ENCODE results near the gene LBX2.
"Not testable (repeated sequence)": the region's sequence is repeated elsewhere in the genome, so short reads cannot be mapped to it uniquely, and the experiment has no call there.

Gene LBX2

DNA sequence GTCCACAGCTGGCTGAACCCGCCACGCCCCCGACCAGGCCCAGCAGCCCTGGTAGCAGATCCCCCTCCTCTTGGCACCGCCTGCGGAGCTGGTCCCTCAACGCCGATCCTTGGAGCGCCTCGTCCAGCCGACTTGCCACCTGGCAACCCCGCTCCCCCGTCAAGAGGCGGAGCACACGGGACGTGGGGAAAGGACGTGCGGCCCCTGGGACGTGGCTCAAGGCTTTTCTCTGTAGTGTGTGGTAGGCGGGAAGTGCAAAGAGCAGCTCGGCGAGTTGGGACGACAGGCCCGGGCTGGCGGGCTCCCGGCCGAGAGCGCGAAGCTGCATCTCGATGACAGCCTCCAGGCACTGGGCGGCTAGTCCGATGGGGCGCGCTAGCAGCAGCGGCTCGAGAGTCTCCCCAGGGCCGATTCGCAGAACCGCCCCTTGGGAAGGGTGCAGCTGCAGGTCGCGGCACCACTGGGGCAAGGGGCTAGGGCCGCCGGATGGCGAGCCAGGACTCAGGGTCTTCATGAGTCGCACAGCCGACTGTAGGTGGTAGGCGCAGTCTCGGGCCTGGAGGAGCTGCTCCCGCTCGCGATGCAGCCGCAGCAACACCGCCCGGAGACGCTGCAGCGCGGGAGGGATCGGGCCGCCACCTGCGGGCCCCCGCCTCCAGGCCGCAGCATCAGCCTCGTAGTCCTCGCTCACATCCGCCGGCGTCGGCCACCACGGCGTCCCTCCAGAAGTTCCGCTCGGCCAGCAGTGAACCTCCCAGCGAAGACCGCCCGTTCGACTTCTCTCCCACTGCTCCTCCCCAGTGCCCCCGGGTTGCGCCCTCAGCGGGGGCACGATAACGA, 17.2 kb downstream of the LBX2 start:
- DNase-seq, result no peak

DNA sequence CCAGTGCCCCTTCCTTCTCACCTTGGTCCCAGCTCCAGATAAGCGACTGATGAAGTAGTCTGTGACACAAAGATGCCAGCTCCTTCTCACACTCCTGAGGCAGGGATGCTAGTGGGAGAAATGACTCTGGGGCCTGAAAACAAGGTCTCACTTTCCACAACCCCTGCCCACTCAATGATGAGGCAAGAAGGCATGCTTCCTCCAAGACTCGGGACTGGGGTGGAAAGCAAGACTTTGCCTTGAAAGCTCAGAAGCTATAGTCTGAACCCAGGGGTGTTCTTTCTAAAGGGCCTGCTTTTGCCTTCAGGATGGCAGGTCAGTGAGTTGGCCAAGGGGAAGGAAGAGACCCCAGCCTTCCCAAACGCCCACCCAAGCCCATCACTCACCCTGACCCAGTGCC, 18.0 kb downstream of the LBX2 start:
- no peak for DNase-seq

GRCh38 chr2:74474899-74475298, 24.5 kb downstream of the LBX2 start:
- DNase-seq, result no peak

GRCh38 chr2:74474481-74474880, 24.9 kb downstream of the LBX2 start:
- DNase-seq, result no peak

DNA sequence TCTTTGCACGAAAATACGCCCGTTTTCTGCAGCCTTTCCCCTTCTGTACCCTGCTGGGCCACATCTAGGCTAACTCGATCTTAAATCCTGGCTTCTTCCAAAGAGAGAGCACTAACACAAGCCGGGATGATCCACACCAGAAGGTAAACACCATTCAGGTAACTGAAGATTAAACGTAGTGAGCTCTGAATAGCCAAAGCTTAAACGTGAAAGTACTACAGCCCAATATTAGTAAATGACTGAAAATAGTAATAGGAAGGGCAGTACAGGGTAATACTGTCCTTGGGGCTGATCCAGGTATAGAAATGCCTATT, 26.5 kb downstream of the LBX2 start:
- DNase-seq, result no peak

GRCh38 chr2:74472086-74472944, 27.1 kb downstream of the LBX2 start, which contains the start of gene MRPL53:
MRPL53 (minus strand) TSS chr2:74472680; CDS start chr2:74472660, 20 bp downstream.
- DNase-seq, result peak; percentile 58

DNA sequence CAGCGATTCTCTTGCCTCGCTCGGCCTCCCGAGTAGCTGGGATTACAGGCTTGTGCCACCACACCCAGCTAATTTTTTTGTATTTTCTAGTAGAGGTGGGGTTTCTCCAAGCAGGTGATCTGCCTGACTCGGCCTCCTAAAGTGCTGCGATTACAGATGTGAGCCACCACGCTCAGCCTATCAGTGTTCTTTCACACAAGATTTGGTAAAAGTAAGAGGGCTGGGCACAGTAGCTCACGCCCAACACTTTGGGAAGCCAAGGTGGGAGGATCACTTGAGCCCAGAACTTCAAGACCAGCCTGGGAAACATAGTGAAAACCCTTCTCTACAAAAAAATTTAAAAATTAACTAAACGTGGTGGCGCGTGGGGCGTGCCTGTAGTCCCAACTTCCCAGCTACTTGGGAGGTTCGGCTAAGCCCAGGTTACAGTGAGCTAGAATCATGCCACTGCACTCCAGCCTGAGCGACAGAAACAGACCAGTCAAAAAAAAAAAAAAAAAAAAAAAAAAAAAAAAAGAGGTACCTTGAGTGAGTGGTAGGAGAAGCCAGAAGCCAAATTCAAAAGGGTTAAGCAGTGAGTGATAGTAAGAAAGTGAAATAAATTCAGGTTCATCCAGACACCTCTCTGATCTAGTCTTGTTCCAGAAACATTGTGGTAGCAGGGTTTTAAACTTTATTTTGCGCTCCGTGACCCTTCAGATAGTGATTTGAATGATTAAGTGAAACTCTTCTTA, 27.9 kb downstream of the LBX2 start:
- no peak for DNase-seq

DNA sequence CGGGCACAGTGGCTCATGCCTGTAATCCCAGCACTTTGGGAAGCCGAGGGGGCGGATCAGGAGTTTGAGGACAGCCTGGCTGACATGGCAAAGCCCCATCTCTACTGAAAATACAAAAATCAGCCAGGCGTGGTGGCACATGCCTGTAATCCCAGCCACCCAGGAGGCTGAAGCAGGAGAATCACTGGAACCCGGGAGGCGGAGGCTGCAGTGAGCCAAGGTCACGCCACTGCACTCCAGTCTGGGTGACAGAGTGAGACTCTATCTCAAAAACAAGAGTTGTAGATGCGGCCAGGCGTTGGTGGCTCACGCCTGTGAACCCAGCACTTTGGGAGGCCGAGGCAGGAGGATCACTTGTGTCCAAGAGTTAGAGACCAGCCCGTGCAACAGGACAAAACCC, 28.7 kb downstream of the LBX2 start:
- not testable (repeated sequence) for DNase-seq

- no peak for DNase-seq
These were observed 35.0 kb downstream of the LBX2 start for GRCh38 chr2:74464406-74464805.

DNA sequence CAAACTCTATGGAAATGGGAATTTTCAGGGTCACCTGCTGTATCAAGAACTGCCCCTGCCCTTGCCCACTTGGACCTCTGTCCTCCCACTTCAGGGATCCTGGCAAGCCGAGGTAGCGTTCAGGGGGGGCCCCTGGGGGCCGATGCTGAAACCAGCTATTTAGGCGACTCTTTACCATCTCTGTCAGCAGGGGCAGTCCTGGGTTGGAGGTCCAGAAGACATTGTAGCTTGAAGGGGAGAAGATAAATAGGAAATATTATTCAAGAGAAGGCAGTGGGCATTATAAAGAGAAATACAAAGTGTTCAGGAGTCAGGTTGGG, 36.7 kb downstream of the LBX2 start:
- no peak for DNase-seq

GRCh38 chr2:74462054-74462785, 37.2 kb downstream of the LBX2 start:
- DNase-seq, result no peak

GRCh38 chr2:74461187-74462053, 38.0 kb downstream of the LBX2 start:
- DNase-seq, result no peak

DNA sequence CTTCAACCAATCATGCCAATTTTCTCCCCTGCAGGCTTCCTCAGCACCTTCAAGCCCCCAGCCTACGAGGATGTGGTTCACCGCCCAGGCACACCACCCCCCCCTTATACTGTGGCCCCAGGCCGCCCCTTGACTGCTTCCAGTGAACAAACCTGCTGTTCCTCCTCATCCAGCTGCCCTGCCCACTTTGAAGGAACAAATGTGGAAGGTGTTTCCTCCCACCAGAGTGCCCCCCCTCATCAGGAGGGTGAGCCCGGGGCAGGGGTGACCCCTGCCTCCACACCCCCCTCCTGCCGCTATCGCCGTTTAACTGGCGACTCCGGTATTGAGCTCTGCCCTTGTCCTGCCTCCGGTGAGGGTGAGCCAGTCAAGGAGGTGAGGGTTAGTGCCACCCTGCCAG, 39.2 kb downstream of the LBX2 start:
- not testable (repeated sequence) for DNase-seq

DNA sequence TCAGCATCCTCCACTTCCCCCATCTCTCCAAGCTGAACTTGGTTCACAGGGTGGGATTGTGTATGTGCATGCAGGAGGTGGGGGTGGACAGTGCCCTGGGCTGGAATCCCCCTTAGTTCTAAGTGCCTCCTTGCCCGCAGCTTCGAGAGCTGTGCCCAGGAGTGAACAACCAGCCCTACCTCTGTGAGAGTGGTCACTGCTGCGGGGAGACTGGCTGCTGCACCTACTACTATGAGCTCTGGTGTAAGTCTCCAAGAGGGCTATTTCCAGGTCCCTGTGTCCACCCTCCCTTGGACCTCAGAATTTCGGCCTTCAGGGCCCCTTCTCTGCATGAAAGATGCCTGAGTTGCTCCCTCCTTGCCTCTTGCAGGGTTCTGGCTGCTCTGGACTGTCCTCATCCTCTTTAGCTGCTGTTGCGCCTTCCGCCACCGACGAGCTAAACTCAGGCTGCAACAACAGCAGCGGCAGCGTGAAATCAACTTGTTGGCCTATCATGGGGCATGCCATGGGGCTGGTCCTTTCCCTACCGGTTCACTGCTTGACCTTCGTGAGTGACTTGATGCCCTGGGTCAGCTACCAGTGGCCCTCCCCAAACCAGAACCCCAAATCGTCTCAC, 39.8 kb downstream of the LBX2 start:
- not testable (repeated sequence) for DNase-seq

- no peak for DNase-seq
These were observed 40.5 kb downstream of the LBX2 start for GRCh38 chr2:74458938-74459363.

- peak; percentile 99 for DNase-seq
These were observed 41.1 kb downstream of the LBX2 start, which contains the start of gene WBP1 for GRCh38 chr2:74458132-74458937. WBP1 (plus strand) TSS chr2:74458438; CDS start chr2:74458603, 165 bp downstream.

DNA sequence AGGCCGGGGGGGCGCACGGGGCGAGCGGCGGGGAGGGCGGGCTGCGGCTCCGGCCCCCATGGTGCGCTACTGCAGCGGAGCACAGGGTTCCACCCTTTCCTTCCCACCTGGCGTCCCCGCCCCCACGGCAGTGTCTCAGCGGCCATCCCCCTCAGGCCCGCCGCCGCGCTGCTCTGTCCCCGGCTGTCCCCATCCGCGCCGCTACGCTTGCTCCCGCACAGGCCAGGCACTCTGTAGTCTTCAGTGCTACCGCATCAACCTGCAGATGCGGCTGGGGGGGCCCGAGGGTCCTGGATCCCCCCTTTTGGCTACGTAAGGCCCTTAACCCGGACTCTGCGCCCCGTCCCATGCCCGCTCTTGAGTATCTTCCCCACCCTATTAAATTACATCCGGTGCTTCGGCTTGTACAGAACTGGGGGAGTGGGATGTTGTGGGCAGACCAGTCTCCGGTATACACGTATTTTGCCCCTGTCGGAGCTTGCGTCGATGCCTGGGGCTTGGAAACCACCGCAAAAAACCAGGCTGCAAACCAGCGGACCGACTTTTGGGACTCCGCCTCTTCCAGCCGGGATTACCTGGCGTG, 41.8 kb downstream of the LBX2 start:
- no peak for DNase-seq

DNA sequence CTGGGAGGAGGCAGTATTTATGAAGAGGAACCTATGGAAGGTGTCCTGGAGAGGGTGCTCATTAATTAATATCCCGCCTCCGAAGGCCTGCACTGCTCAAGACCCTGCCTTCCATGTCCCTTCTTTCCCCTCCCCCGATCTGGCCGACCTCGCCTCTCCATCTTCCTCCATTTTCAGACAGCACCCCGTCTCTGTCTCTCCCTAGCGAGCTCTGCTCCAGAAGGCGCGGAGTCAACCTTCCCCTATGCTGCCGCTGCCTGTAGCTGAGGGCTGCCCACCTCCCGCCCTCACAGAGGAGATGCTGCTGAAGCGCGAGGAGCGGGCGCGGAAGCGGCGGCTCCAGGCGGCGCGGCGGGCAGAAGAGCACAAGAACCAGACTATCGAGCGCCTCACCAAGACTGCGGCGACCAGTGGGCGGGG, 42.3 kb downstream of the LBX2 start:
- no peak for DNase-seq

DNA sequence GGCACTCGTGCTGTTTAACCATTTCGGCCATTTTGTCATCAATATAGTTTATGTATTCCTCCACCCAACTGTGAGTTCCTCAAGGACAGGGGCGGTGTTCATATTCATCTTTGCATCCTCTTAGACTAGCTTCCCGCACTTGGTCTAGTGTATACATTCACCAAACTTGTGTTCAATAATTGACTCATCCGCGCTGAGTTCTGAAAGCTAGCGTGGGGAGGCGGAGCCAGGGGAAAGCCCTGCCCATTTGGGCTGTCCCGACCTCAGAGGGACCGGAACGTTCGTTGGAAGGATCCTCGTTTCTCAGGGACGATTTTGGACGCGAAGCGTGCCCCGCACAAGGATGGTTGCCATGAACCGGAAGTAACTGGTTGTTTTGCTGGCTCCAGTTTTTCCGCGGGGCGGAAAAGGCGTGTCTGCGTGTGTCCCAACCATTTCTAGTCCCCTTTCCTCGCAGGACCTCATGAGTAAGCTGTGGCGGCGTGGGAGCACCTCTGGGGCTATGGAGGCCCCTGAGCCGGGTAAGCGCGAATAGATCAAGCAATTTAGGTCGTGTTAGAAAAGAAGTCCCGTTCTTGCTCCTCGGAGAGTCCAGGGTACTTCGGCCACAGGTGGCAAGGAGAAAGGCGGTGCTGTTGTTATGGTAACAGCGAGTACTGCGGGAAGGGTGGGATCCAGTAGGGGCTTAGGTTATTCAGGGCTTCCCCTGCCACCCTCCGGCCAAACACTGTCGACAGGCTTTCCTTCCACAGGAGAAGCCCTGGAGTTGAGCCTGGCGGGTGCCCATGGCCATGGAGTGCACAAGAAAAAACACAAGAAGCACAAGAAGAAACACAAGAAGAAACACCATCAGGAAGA, 44.5 kb downstream of the LBX2 start, which contains the start of gene INO80B:
Gene INO80B (plus strand): TSS at position 434 of the 858 bp plus-strand sequence. CDS start 30 bp downstream, at position 464.
- peak; percentile 97 for DNase-seq
